IPS-18c (cell line): Measurements from ENCODE around the gene ARG1.

Source experiments
- H3K4me3 ChIP-seq: 2 replicates; pipeline ENCODE4 v1.7.0; 2013; ENCODE audit warnings: low read depth, mild to moderate bottlenecking, low read length, moderate library complexity; ENCODE audit not compliant: insufficient read depth
- H3K9me3 ChIP-seq: one replicate; pipeline ENCODE4 v1.6.1; 2013; ENCODE audit warnings: mild to moderate bottlenecking, low read length, moderate library complexity; ENCODE audit not compliant: control insufficient read depth, insufficient read depth

Gene ARG1

GRCh38 chr6:131631625-131632289 lies 58.7 kb downstream of the ARG1 start:
- Histone ChIP-seq H3K9me3 (no peaks in the 10 kb centered on the region), H3K4me3 (no peak overlapping the region)
